HG03575 (cell line): ENCODE measurements around the gene BTBD2.

Experiments used
- ATAC-seq: cut with Tn5 transposase; IDR thresholded peaks from one replicate; pipeline ENCODE4 v1.9.1; 2021; ENCODE audit not compliant: unreplicated experiment, insufficient number of reproducible peaks, low FRiP score; ENCODE audit errors: extremely low read depth

The BTBD2 gene

GRCh38 chr19:2051773-2052704, 36.5 kb upstream of the BTBD2 start:
- no peak for ATAC-seq

GRCh38 chr19:2050991-2051772, 35.7 kb upstream of the BTBD2 start, which contains the start of gene MKNK2:
Gene MKNK2, minus strand, starts transcription at chr19:2051244. Its CDS starts 393 bp downstream, at chr19:2050851.
- no peak for ATAC-seq

- no peak for ATAC-seq
Measured at GRCh38 chr19:2050349-2050990, 35.0 kb upstream of the BTBD2 start.

GRCh38 chr19:2049741-2050348, 34.3 kb upstream of the BTBD2 start:
- no peak for ATAC-seq

GRCh38 chr19:2048959-2049740, 33.6 kb upstream of the BTBD2 start:
- ATAC-seq, result no peak

GRCh38 chr19:2048104-2048958, 32.8 kb upstream of the BTBD2 start:
- ATAC-seq, result no peak

GRCh38 chr19:2047449-2048103, 32.1 kb upstream of the BTBD2 start:
- no peak for ATAC-seq

- no peak for ATAC-seq
Measured at GRCh38 chr19:2047076-2047448, 31.5 kb upstream of the BTBD2 start.

GRCh38 chr19:2046046-2046907, 30.8 kb upstream of the BTBD2 start:
- no peak for ATAC-seq

- ATAC-seq, result no peak
Measured at GRCh38 chr19:2045501-2046045, 30.1 kb upstream of the BTBD2 start.

GRCh38 chr19:2044709-2045500, 29.4 kb upstream of the BTBD2 start:
- ATAC-seq, result no peak

GRCh38 chr19:2043961-2044708, 28.6 kb upstream of the BTBD2 start:
- no peak for ATAC-seq

- ATAC-seq, result no peak
Measured at GRCh38 chr19:2043251-2043641, 27.7 kb upstream of the BTBD2 start.

GRCh38 chr19:2042485-2043250, 27.2 kb upstream of the BTBD2 start:
- ATAC-seq, result no peak
